ENCODE data around the gene TAB2.

- TF ChIP-seq, protein P1, sequence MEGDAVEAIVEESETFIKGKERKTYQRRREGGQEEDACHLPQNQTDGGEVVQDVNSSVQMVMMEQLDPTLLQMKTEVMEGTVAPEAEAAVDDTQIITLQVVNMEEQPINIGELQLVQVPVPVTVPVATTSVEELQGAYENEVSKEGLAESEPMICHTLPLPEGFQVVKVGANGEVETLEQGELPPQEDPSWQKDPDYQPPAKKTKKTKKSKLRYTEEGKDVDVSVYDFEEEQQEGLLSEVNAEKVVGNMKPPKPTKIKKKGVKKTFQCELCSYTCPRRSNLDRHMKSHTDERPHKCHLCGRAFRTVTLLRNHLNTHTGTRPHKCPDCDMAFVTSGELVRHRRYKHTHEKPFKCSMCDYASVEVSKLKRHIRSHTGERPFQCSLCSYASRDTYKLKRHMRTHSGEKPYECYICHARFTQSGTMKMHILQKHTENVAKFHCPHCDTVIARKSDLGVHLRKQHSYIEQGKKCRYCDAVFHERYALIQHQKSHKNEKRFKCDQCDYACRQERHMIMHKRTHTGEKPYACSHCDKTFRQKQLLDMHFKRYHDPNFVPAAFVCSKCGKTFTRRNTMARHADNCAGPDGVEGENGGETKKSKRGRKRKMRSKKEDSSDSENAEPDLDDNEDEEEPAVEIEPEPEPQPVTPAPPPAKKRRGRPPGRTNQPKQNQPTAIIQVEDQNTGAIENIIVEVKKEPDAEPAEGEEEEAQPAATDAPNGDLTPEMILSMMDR (IDR thresholded peaks at IDR 0.05), result no peak
- no peak for TF ChIP-seq POLR2AphosphoS5 (IDR thresholded peaks at IDR 0.05)
- no peak for TF ChIP-seq POLR2A (IDR thresholded peaks at IDR 0.05)
Observed at GRCh38 chr6:149329529-149329928, 12.0 kb downstream of the TAB2 start.
